MCF 10A (cell line): ENCODE data around the gene CSMD2. TPM values are rescaled to one million over a fixed set of nuclear protein-coding genes. Genes with fewer than 3 reads are reported as not detected.

Experiments
- BruUV-seq: library from RNA; stranded (reverse); fragments of 400-500 nt; replicated peaks from 2 replicates; lab custom pipeline; 2021; lab: Mats Ljungman, UMichigan
- CTCF ChIA-PET: fragments of 300-600 bp; sonication (Branson Sonifier 250); formaldehyde crosslinking; extraction: SDS; loops from one replicate; lab custom pipeline; 2021; ENCODE audit warnings: antibody characterized with exemption, inconsistent platforms; lab: Yijun Ruan, JAX
- POLR2A ChIA-PET: fragments of 300-600, 350-650 bp; sonication (Branson Sonifier 250); formaldehyde crosslinking; extraction: SDS; loops from one replicate; lab custom pipeline; 2020; ENCODE audit warnings: antibody characterized with exemption, inconsistent platforms; lab: Yijun Ruan, JAX
- DNase-seq: peaks from one replicate; pipeline ENCODE4 v3.0.0-alpha.2; 2018; ENCODE audit not compliant: unreplicated experiment
- H3K27ac Mint-ChIP-seq: one replicate; pipeline ENCODE4 v1.8.0; 2022; ENCODE audit warnings: mild to moderate bottlenecking, low read depth, mixed read lengths; ENCODE audit not compliant: unreplicated experiment
- H3K27me3 Mint-ChIP-seq: one replicate; pipeline ENCODE4 v1.8.0; 2022; ENCODE audit warnings: mixed read lengths; ENCODE audit not compliant: insufficient read depth, unreplicated experiment
- H3K36me3 Mint-ChIP-seq: one replicate; pipeline ENCODE4 v1.8.0; 2022; ENCODE audit warnings: mild to moderate bottlenecking, moderate library complexity, mixed read lengths; ENCODE audit not compliant: insufficient read depth, unreplicated experiment
- H3K4me1 Mint-ChIP-seq: one replicate; pipeline ENCODE4 v1.8.0; 2022; ENCODE audit warnings: mixed read lengths; ENCODE audit not compliant: insufficient read depth, unreplicated experiment
- H3K4me3 Mint-ChIP-seq: one replicate; pipeline ENCODE4 v1.8.0; 2022; ENCODE audit warnings: mild to moderate bottlenecking, moderate library complexity, mixed read lengths; ENCODE audit not compliant: unreplicated experiment
- H3K9me3 Mint-ChIP-seq: one replicate; pipeline ENCODE4 v1.8.0; 2022; ENCODE audit warnings: mixed read lengths; ENCODE audit not compliant: unreplicated experiment
- CTCF ChIP-seq: fragments of 200-600 bp; IDR thresholded peaks from one replicate; pipeline ENCODE4 v1.8.0; 2022; ENCODE audit warnings: antibody characterized with exemption, mild to moderate bottlenecking; ENCODE audit not compliant: unreplicated experiment
- intact Hi-C: fragments of 100-400 bp; cut with micrococcal nuclease; formaldehyde crosslinking; loops from 2 replicates; pipeline ENCODE4 v1.14.1; 2022
- total RNA-seq: library from RNA; stranded (reverse); gene quantifications from 2 replicates; pipeline ENCODE4 v1.2.3, GENCODE V29; 2022

Gene CSMD2
- total RNA-seq, 1 experiment from 2014 or later: not detected

DNA sequence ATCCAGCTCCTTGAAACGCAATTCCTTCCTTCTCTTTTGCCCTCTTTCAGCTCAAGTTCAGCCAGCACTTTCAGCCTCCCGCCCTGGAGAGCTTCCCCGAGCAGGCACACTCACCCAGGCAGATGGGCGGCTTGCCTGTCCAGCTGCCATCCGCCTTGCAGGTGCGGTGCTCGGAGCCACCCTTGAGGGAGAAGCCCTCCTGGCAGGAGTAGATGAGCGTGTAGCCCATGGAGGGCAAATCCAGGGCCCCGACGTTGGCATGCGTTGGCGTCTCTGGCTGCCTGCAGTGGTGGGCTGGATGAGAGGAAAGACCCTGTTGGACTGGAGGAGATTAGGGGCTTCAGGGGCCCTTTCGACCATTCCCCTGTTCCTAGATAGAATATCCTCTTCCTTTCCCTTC, 632.1 kb downstream of the CSMD2 start:
- H3K27me3 Mint-ChIP-seq: peaks cover 52% of the 10 kb centered on the region
- H3K27ac Mint-ChIP-seq: no peak overlapping the region
- ChIA-PET CTCF (no interaction called here), POLR2A (no interaction called here)
- BruUV-seq: no TSS peak
- no peaks in the 10 kb centered on the region for H3K4me1 Mint-ChIP-seq
- H3K9me3 Mint-ChIP-seq: peaks cover 6% of the 10 kb centered on the region
- intact Hi-C loops: no loop called here
- TF ChIP-seq CTCF: no peak
- H3K4me3 Mint-ChIP-seq: no peak overlapping the region
- no peaks in the 10 kb centered on the region for H3K36me3 Mint-ChIP-seq
- no peak for DNase-seq

DNA sequence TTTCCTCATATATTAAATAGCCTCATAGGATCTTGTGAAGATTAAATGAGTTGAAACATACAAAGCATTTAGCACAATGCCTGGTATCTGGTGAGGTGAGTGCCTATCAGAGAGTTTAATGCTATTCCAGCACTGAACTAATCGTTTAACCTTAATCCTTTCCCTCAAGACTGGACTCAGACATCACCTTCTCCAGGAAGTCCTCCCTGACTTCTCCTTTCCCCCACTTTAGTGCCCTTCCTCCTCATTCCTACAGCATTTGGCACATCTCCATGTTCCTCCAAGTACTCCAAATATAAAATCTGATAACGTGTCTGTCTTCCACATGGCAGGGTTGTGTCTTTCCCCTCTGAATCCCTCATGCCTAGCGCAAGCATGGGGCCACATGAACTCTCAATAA, 632.8 kb downstream of the CSMD2 start:
- no peak for TF ChIP-seq CTCF
- Mint-ChIP-seq H3K27me3 (peaks cover 52% of the 10 kb centered on the region), H3K36me3 (no peaks in the 10 kb centered on the region), H3K27ac (no peak overlapping the region), H3K9me3 (peaks cover 6% of the 10 kb centered on the region), H3K4me1 (no peaks in the 10 kb centered on the region), H3K4me3 (no peak overlapping the region)
- DNase-seq: no peak
- CTCF ChIA-PET: no interaction called here
- POLR2A ChIA-PET: no interaction called here
- intact Hi-C loops: no loop called here
- BruUV-seq: no TSS peak

DNA sequence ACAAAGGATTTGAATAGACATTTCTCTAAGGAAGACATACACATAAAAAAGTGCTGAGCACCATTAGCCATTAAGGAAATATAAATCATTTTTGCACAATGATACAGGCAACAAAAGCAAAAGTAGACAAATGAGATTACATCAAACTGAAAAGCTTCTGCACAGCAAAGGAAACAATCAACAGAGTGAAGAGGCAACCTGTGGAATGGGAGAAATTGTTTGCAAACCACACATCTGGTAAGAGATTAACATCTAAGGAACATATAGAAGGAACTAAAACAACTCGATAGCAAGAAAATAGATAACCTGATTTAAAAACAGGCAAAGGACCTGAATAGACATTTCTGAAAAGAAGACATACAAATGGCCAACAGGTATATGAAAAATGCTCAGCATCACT, 635.1 kb downstream of the CSMD2 start:
- H3K27me3 Mint-ChIP-seq: peaks cover 57% of the 10 kb centered on the region
- H3K36me3 Mint-ChIP-seq: no peaks in the 10 kb centered on the region
- CTCF ChIA-PET: no interaction called here
- TF ChIP-seq CTCF: no peak
- POLR2A ChIA-PET: no interaction called here
- H3K4me3 Mint-ChIP-seq: no peak overlapping the region
- no TSS peak for BruUV-seq
- no peaks in the 10 kb centered on the region for H3K4me1 Mint-ChIP-seq
- intact Hi-C loops: no loop called here
- H3K9me3 Mint-ChIP-seq: no peaks in the 10 kb centered on the region
- DNase-seq: no peak
- H3K27ac Mint-ChIP-seq: no peak overlapping the region

GRCh38 chr1:33527934-33528333, 637.1 kb downstream of the CSMD2 start:
- no peaks in the 10 kb centered on the region for H3K9me3 Mint-ChIP-seq
- no peak overlapping the region for H3K4me3 Mint-ChIP-seq
- intact Hi-C loops: no loop called here
- CTCF ChIA-PET: no interaction called here
- no peak for TF ChIP-seq CTCF
- H3K27me3 Mint-ChIP-seq: peaks cover 47% of the 10 kb centered on the region
- DNase-seq: no peak
- no peaks in the 10 kb centered on the region for H3K4me1 Mint-ChIP-seq
- no TSS peak for BruUV-seq
- POLR2A ChIA-PET: no interaction called here
- no peaks in the 10 kb centered on the region for H3K36me3 Mint-ChIP-seq
- no peak overlapping the region for H3K27ac Mint-ChIP-seq
